ENCODE measurements around the gene BNIP3. TPM values are rescaled to one million over a fixed set of nuclear protein-coding genes. Genes with fewer than 3 reads are reported as not detected.

BNIP3 gene
- total RNA-seq, 1 experiment from 2014 or later: 113 TPM

DNA sequence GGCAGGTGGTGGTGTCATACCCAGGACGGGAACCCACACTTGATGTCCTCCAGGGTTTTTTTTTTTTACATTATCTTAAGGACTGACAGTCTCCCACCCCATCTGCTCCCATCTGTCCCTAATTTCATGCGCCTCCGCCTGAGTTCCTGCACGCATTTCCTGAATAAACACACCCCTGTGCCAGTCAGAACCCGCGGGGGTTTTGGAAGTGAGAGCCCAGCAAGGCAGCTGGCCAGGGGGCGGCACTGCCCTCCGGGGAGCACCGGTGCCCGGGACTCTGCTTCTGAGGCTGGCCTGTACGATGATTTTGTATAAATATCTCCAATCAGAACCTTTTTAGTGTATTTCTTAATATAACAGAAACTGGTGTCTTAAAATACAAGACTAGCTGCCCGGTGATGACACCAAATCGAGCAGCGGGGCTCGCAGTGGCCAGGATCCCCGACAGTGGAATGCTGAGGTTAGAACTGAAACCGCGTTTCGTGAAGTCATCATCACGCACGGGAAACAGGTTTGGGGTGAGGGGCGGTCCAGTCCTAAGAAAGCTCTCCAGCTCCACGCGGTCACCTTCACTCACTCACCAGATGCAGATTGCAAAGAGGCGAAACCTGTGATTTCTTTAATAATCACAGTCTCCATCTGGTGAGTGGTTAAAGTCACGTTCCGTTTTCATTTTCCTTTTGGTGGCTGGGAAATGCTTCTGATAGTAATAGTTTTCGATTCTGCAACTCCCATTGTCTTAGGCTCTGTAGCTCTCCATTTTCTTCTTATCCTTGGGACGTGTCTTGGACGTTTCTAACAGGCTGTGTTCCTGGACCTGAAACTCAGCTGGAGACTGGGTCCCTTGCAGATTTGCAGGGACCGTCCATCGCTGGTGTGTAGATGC lies 19.7 kb downstream of the BNIP3 start (continued):
- TF ChIP-seq, protein P1, sequence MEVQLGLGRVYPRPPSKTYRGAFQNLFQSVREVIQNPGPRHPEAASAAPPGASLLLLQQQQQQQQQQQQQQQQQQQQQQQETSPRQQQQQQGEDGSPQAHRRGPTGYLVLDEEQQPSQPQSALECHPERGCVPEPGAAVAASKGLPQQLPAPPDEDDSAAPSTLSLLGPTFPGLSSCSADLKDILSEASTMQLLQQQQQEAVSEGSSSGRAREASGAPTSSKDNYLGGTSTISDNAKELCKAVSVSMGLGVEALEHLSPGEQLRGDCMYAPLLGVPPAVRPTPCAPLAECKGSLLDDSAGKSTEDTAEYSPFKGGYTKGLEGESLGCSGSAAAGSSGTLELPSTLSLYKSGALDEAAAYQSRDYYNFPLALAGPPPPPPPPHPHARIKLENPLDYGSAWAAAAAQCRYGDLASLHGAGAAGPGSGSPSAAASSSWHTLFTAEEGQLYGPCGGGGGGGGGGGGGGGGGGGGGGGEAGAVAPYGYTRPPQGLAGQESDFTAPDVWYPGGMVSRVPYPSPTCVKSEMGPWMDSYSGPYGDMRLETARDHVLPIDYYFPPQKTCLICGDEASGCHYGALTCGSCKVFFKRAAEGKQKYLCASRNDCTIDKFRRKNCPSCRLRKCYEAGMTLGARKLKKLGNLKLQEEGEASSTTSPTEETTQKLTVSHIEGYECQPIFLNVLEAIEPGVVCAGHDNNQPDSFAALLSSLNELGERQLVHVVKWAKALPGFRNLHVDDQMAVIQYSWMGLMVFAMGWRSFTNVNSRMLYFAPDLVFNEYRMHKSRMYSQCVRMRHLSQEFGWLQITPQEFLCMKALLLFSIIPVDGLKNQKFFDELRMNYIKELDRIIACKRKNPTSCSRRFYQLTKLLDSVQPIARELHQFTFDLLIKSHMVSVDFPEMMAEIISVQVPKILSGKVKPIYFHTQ (CRISPR knock-in tag; IDR thresholded peaks at IDR 0.05): no peak

DNA sequence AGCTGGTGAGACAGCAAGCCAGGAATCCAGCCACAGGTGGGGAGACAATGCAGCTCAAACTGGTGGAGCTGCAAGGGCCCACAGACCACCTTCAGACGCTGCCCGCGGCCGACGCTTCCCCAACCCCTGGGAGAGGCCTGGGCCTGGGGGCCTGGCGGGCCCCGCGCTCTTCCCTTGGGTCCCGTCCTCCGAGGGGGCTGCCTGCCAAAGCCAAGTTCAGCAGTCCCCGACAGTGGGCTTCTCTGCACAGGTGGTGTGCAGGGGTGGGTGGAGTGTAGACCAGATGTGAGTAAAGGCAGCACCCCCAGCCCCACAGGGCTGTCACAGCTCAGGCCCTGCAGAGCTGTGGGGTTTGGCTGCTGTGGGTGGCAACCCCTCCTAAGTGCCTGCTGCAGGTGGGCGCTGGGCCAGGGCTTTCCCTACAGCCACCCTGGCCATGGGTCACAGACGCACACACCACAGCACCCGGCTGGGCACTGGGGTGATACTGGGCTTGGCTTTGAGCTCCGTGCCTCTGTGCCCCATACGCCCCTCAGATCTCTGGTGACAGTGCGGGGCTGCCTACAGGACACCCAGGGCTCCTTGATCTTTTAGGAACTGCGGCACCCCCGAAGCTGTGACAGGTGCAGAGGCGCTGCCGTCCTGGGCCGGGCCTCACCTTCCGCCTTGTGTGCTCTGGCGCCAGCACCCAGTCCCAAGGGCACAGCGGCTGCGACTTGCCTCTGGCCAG lies 20.5 kb downstream of the BNIP3 start:
- ATAC-seq (peak; percentile 20; the same call in 1 of the 2 replicates), DNase-seq (ENCODE audit: low spot score) (no peak)
- Mint-ChIP-seq H3K27ac (peak overlapping the region; percentile 68; the same call in 1 of the 2 replicates), H3K36me3 (peaks cover 36% of the 10 kb centered on the region), H3K9me3 (peaks cover 14% of the 10 kb centered on the region), H3K4me1 (peaks cover 6% of the 10 kb centered on the region), H3K4me3 (no peak overlapping the region), H3K27me3 (ENCODE audit: low read depth) (no peaks in the 10 kb centered on the region)
- TF ChIP-seq, protein P2, sequence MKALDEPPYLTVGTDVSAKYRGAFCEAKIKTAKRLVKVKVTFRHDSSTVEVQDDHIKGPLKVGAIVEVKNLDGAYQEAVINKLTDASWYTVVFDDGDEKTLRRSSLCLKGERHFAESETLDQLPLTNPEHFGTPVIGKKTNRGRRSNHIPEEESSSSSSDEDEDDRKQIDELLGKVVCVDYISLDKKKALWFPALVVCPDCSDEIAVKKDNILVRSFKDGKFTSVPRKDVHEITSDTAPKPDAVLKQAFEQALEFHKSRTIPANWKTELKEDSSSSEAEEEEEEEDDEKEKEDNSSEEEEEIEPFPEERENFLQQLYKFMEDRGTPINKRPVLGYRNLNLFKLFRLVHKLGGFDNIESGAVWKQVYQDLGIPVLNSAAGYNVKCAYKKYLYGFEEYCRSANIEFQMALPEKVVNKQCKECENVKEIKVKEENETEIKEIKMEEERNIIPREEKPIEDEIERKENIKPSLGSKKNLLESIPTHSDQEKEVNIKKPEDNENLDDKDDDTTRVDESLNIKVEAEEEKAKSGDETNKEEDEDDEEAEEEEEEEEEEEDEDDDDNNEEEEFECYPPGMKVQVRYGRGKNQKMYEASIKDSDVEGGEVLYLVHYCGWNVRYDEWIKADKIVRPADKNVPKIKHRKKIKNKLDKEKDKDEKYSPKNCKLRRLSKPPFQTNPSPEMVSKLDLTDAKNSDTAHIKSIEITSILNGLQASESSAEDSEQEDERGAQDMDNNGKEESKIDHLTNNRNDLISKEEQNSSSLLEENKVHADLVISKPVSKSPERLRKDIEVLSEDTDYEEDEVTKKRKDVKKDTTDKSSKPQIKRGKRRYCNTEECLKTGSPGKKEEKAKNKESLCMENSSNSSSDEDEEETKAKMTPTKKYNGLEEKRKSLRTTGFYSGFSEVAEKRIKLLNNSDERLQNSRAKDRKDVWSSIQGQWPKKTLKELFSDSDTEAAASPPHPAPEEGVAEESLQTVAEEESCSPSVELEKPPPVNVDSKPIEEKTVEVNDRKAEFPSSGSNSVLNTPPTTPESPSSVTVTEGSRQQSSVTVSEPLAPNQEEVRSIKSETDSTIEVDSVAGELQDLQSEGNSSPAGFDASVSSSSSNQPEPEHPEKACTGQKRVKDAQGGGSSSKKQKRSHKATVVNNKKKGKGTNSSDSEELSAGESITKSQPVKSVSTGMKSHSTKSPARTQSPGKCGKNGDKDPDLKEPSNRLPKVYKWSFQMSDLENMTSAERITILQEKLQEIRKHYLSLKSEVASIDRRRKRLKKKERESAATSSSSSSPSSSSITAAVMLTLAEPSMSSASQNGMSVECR (CRISPR knock-in tag; IDR thresholded peaks at IDR 0.05; ENCODE audit: borderline replicate concordance): no peak
- TF ChIP-seq, protein P3, sequence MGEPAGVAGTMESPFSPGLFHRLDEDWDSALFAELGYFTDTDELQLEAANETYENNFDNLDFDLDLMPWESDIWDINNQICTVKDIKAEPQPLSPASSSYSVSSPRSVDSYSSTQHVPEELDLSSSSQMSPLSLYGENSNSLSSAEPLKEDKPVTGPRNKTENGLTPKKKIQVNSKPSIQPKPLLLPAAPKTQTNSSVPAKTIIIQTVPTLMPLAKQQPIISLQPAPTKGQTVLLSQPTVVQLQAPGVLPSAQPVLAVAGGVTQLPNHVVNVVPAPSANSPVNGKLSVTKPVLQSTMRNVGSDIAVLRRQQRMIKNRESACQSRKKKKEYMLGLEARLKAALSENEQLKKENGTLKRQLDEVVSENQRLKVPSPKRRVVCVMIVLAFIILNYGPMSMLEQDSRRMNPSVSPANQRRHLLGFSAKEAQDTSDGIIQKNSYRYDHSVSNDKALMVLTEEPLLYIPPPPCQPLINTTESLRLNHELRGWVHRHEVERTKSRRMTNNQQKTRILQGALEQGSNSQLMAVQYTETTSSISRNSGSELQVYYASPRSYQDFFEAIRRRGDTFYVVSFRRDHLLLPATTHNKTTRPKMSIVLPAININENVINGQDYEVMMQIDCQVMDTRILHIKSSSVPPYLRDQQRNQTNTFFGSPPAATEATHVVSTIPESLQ (CRISPR knock-in tag; IDR thresholded peaks at IDR 0.05): no peak
- TF ChIP-seq NR3C1 (CRISPR knock-in tag; conservative IDR thresholded peaks at IDR 0.05; ENCODE audit: low read depth) (no peak), IRF2 (CRISPR knock-in tag; IDR thresholded peaks at IDR 0.05; ENCODE audit: borderline replicate concordance, low read depth) (no peak), RELA (CRISPR knock-in tag; IDR thresholded peaks at IDR 0.05; ENCODE audit: borderline replicate concordance) (no peak), ELF4 (CRISPR knock-in tag; IDR thresholded peaks at IDR 0.05; ENCODE audit: low read depth) (no peak), ETV6 (CRISPR knock-in tag; IDR thresholded peaks at IDR 0.05) (no peak), ZNF416 (CRISPR knock-in tag; IDR thresholded peaks at IDR 0.05) (no peak), NFE2L1 (CRISPR knock-in tag; IDR thresholded peaks at IDR 0.05) (no peak), FOXK1 (CRISPR knock-in tag; IDR thresholded peaks at IDR 0.05) (no peak), NR2C2 (CRISPR knock-in tag; IDR thresholded peaks at IDR 0.05) (no peak), EMX1 (CRISPR knock-in tag; IDR thresholded peaks at IDR 0.05) (no peak)
- TF ChIP-seq, protein P4, sequence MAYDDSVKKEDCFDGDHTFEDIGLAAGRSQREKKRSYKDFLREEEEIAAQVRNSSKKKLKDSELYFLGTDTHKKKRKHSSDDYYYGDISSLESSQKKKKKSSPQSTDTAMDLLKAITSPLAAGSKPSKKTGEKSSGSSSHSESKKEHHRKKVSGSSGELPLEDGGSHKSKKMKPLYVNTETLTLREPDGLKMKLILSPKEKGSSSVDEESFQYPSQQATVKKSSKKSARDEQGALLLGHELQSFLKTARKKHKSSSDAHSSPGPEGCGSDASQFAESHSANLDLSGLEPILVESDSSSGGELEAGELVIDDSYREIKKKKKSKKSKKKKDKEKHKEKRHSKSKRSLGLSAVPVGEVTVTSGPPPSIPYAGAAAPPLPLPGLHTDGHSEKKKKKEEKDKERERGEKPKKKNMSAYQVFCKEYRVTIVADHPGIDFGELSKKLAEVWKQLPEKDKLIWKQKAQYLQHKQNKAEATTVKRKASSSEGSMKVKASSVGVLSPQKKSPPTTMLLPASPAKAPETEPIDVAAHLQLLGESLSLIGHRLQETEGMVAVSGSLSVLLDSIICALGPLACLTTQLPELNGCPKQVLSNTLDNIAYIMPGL (CRISPR knock-in tag; IDR thresholded peaks at IDR 0.05): no peak
- TF ChIP-seq, protein P5, sequence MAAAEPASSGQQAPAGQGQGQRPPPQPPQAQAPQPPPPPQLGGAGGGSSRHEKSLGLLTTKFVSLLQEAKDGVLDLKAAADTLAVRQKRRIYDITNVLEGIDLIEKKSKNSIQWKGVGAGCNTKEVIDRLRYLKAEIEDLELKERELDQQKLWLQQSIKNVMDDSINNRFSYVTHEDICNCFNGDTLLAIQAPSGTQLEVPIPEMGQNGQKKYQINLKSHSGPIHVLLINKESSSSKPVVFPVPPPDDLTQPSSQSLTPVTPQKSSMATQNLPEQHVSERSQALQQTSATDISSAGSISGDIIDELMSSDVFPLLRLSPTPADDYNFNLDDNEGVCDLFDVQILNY (CRISPR knock-in tag; IDR thresholded peaks at IDR 0.05): no peak
- TF ChIP-seq, protein P1 (CRISPR knock-in tag; IDR thresholded peaks at IDR 0.05): no peak
- CTCF ChIA-PET: interaction anchor here (0.7 to 3.2 kb wide), 4 partner anchors 18 to 181 kb away, joined by 3 to 23 read pairs (median 6); no protein-coding TSS in a partner anchor
- POLR2A ChIA-PET: interaction anchor here (0.9 kb wide), 1 partner anchor 18 kb away, joined by 3 read pairs; no protein-coding TSS in a partner anchor

Data from WTC11 (cell line).